Epithelial cell of esophagus (primary cell): ENCODE measurements around the gene TRPM7.
A peak's percentile ranks its signal among the peaks of the same experiment; 100 is the strongest.
"Not testable (repeated sequence)": the region's sequence is repeated elsewhere in the genome, so short reads cannot be mapped to it uniquely, and the experiment has no call there.

Experiments
- DNase-seq: peaks from one replicate; pipeline ENCODE4 v3.0.0; 2010; ENCODE audit warnings: low read depth
- H3K4me3 ChIP-seq: 2 replicates; pipeline ENCODE4 v1.5.1; 2011; ENCODE audit warnings: mild to moderate bottlenecking, low read length, control low read depth
- TF ChIP-seq, protein P1 (sequence below): IDR thresholded peaks from 2 replicates; pipeline ENCODE4 v1.5.1; 2011; ENCODE audit warnings: low read depth, mild to moderate bottlenecking, low read length, control low read depth, inconsistent platforms; ENCODE audit not compliant: insufficient read depth; ENCODE audit errors: missing control alignments

The TRPM7 gene

DNA sequence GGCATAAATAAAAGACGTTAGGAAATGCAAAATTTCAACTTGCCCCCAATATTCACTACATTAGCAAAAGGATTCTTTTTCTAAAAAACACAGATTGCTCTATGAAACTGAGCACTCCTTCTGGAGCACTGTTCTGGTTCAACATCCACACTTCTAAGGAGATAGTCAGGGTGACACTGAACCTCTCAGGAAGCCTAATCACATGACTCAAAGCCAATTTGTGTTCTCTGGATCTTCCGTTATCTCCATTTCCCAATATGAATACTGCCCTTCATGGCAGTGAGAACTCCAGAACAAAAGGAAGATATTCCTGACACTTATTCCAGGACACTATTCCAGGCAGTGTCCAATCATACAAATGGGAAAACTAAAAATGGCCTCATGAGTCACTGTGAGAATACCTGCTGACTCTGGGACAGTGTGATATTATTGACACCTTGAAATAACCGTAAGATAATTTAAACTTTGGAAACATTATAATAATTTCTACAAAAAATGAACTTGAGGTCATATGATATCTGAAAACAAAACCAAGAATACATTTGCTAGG lies 21.4 kb upstream of the TRPM7 start:
- no peak for DNase-seq
- TF ChIP-seq, protein P1, sequence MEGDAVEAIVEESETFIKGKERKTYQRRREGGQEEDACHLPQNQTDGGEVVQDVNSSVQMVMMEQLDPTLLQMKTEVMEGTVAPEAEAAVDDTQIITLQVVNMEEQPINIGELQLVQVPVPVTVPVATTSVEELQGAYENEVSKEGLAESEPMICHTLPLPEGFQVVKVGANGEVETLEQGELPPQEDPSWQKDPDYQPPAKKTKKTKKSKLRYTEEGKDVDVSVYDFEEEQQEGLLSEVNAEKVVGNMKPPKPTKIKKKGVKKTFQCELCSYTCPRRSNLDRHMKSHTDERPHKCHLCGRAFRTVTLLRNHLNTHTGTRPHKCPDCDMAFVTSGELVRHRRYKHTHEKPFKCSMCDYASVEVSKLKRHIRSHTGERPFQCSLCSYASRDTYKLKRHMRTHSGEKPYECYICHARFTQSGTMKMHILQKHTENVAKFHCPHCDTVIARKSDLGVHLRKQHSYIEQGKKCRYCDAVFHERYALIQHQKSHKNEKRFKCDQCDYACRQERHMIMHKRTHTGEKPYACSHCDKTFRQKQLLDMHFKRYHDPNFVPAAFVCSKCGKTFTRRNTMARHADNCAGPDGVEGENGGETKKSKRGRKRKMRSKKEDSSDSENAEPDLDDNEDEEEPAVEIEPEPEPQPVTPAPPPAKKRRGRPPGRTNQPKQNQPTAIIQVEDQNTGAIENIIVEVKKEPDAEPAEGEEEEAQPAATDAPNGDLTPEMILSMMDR = no peak
- H3K4me3 ChIP-seq = no peak overlapping the region

DNA sequence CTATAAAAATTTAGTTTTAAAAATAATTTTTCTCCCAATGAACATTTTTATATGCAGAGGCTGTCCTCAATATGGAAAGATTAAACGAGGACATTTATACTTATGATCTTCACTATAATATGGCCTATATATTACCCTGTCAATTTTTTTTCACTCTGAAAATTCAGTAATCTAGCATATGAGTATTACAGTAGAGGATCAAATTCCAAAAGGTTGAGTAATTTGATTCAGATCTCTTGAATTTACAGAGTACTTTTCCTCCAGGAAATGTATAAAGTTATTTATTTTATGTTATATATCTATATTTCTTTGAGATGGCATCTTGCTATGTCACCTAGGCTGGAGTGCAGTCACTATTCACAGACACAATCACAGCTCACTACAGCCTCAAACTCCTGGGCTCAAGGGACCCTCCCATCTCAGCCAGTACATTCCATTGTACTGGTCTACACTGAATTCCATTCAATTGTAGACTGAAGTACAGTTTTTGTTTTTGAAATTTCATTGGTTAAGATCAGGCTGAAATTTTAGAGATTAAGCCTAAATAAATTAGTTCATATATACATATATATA lies 16.3 kb upstream of the TRPM7 start:
- H3K4me3 ChIP-seq = no peak overlapping the region
- TF ChIP-seq, protein P1 = no peak
- no peak for DNase-seq

DNA sequence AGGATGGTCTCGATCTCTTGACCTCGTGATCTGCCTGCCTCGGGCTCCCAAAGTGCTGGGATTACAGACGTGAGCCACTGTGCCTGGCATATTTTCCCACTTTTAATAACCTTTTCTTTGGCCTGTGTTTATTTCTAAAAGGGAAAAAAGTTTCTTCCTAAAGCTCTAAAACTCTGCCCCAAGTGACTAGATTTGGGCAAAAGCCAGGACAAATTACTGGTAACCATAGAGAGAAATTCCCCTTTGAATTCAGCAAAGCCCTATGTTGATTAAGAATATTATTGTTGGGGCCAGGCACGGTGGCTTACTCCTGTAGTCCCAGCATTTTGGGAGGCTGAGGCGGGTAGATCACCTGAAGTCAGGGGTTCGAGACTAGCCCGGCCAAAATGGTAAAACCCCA lies 11.5 kb upstream of the TRPM7 start:
- DNase-seq = no peak
- no peak overlapping the region for H3K4me3 ChIP-seq
- TF ChIP-seq, protein P1 = no peak

DNA sequence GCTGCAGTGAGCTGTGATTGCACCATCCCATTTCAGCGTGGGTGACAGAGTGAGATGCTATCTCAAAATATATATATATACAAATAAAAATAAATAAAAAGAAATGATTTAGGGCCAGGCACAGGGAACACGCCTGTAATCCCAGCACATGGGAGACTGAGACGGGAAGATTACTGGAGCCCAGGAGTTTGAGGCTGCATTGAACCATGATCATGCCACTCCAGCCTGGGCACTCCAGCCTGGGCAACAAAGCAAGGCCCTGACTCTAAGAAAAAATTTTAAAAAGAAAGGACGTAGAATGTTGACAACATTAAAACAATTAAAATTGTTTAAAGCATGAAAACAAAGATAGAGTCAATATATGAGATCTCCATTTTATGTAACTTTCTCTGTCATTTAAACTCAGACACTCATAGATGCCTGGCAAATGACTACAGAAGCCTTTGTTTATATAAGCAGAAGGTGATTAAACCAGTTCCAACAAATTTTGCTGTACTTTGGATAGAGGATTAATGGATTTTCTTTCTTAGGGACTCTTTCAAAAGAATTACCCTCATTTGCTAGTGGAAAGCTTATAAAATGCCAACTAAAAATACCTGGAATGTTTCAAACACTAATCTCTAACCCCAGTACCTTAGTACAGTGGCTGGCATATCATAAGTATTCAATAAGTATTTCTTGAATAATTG lies 10.7 kb upstream of the TRPM7 start:
- TF ChIP-seq, protein P1 = no peak
- peak; percentile 10 for DNase-seq
- H3K4me3 ChIP-seq = no peak overlapping the region

DNA sequence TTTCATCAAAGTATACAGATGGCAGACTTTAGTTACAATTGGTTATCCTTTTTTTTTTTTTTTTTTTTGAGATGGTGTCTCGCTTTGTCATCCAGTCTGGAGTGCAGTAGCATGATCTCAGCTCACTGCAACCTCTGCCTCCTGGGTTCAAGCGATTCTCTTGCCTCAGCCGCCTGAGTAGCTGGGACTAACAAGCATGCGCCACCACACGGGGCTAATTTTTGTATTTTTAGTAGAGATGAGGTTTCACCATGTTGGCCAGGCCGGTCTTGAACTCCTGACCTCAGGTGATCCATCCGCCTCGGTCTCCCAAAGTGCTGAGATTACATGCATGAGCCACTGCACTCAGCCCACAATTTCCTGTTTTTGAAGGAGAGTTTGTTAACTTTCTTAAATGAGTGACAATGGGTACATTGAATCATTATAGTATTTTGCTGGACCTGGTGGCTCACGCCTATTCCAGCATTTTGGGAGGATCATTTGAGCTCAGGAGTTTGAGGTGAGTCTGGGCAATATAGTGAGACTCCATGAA lies 8.1 kb upstream of the TRPM7 start:
- DNase-seq, H3K4me3 ChIP-seq: not testable (repeated sequence)

DNA sequence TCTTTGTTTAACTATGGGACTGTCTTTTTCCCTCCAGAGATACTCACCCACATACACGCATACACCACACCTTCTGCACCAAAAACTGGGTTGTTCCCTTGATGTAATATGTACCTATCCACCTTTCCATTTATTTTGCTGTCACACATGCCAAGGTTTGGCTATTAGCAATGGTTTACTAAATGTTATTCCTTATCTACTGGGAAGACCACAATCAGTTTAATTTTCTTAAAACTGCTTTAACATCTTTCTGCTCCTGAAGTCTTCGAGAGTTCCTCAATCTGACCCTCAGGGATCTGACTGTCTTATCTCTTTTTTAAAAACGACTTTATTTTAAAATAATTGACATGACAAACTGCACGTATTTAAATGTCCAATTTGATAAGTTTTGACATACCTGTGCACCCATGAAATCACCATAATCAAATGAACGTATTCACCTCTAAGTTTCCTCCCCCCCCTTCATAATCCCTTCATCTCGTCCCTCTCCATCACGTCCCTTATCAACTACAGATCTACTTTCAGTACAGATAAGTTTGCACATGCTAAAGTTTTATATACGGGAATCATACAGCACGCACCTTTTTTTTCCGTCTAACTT lies 805 bp upstream of the TRPM7 start:
- TF ChIP-seq, protein P1 = no peak

DNA sequence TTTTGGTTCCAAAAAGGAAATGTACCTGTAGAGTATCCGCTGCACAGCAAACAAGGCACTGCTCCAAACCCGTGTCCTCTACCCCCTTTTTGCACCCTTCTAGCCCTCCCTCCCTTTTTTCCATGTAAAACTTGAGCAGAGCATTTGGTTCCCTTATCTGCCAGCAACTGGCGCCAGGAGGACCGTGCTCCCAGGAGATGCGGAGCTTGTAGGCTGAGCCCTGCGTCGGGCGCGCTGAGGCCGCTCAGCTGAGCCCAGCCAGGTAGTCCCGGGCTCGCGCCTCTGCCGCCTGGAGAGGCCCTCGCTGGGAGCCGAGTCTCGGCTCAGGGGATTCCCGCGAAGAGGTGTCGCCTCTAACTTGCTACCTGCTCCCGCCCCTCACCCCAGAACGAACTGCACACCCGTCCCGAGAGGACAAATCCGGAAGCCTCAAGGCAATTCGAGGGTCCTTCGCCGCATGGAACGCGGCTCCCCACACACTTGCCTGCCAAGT lies 575 bp downstream of the TRPM7 start:
- DNase-seq = peak; percentile 71
- TF ChIP-seq, protein P1 = no peak
- peak overlapping the region; percentile 97 for H3K4me3 ChIP-seq

More for the DNA sequence above, 805 bp upstream of the TRPM7 start:
- DNase-seq = no peak
- H3K4me3 ChIP-seq = peak overlapping the region; percentile 97
